NCI-H226 (cell line): ENCODE data around the gene PTPRO.
A peak's percentile ranks its signal among the peaks of the same experiment; 100 is the strongest.

Experiments
- DNase-seq: peaks from one replicate; pipeline ENCODE4 v3.0.0-alpha.2; 2015

Gene PTPRO

GRCh38 chr12:15355766-15356165, 33.5 kb downstream of the PTPRO start:
- no peak for DNase-seq

GRCh38 chr12:15356951-15357364, 34.6 kb downstream of the PTPRO start:
- DNase-seq = no peak

GRCh38 chr12:15364221-15365160, 42.2 kb downstream of the PTPRO start:
- no peak for DNase-seq

- DNase-seq = no peak
Measured at GRCh38 chr12:15368812-15369211, 46.5 kb downstream of the PTPRO start.

DNA sequence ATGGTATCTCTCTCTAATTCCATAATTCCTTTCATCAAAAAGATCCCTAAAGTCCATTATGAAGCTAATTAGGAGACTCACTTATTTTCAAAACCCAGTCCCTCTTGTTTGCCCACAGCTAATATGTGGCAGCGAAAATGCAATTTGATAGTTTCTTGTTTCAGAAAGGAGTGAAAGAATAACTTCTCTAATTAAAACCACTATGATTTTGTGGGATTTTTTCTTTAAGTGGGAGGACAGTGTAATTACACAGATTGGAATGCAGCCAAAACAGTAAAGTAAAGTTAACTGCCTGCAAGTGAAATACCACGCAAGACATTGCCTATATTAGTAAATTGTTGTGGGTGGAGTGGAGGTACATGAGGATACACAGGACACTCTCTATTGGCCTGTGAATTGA, 50.0 kb downstream of the PTPRO start:
- DNase-seq = no peak

- DNase-seq = no peak
Measured at GRCh38 chr12:15387772-15388171, 65.5 kb downstream of the PTPRO start.

DNA sequence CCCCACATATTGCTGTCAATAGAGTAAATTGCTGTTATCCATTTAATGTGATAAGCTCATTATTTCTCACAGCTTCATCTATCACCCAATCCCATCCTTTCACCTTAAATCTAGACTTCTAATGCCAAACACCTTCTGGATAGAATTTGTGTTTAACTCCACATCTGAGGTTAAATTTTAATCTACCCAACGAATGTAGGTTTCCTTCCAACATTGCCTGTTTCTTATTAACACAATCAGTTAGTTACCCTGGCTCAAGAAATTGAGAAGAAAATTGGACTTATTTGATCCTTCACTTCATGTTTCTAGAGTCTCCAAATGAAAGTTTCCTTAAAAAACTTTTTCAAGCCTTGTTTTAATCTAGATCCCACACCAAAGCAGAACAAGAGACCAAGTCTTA, 67.3 kb downstream of the PTPRO start:
- no peak for DNase-seq

DNA sequence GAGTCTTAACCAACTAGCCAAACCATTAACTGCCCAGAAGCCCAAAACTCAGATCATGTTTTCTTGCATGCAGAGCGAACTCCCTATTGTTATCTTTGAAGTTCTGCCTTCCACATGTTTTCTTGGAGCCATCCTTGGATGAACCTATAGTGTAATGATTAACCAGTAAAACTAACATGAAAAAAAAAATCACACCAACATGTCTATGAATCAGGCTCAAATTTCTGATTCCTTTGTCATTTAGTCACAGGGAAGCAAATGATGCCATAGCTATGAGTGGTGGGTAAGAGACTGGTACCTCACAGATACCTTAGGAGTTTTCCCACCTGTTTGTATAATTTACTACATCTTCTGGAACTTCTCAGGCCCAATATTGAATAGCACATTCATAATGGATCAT, 70.7 kb downstream of the PTPRO start:
- DNase-seq = no peak

DNA sequence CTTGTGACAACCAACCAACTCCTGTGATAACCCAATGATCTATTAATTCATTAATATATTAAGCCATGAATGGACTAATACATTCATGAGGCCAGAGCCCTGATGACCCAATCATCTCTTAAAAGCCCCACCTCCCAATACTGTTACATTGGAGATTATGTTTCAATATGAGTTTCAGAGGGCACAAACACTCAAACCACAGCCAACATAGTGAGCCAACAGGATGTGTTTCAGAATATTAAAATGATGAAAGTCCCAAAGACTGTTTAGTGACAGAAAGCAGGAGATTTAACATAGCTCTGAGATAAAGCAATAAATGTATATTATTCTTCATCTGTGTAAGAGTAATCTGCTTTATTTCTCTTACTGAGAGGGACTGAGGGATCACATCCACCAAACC, 71.7 kb downstream of the PTPRO start:
- no peak for DNase-seq

- peak; percentile 66 for DNase-seq
Measured at GRCh38 chr12:15404485-15404884, 82.2 kb downstream of the PTPRO start.

DNA sequence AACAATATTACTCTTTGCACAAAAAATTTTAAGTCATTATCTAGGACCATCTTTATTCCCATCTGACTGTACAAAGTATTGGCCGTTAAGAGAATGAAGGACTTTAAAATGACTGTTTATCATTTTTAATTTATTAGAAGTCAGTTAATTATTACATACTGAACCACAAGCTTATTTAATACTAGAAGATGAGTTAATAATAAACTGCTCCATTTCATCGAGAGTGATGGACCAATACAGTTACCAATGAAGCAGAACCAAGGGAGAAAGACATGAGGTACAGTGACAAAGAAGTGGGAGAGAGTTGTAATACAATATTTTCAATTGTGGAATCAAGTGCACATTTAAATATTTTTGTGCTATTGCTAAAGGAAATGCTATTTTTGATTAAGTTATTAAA, 83.3 kb downstream of the PTPRO start:
- DNase-seq = no peak

DNA sequence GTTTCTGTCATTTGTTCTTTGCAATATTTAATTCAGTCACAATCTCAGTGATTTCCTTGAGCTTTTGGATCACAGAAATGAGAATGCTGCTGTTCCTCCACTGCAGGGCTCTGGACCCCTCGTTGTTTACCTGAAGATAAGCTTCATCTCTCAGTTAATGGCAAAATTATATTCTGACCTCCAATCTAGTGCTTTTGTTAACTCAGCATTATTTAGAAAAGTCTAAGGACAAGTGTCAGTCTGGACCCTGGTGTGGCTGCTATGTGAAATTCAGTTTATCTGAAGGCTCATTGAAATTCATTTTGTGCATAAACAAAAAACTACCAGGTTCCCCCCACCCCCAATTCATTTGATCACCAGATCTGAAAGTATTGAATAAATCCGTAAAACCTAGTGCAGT, 84.7 kb downstream of the PTPRO start:
- DNase-seq = no peak

DNA sequence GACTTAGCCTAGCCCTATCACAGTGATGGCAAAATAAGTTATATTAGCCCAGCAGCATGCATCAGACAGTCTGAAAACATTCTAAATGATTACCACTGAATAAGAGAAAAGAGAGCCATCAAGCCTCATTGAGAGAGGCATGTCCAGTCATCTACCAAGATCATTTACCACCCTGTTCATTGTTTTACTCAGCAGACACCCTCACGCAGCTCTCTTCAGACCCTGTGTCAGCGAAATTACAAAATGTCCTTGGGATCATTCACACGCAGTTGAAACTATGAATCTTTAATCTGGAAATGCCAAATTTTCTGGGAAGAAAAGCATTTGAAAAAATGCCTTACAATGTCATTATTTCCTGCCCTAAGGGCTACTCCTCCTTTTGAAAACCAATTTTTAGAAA, 89.5 kb downstream of the PTPRO start:
- DNase-seq = no peak

DNA sequence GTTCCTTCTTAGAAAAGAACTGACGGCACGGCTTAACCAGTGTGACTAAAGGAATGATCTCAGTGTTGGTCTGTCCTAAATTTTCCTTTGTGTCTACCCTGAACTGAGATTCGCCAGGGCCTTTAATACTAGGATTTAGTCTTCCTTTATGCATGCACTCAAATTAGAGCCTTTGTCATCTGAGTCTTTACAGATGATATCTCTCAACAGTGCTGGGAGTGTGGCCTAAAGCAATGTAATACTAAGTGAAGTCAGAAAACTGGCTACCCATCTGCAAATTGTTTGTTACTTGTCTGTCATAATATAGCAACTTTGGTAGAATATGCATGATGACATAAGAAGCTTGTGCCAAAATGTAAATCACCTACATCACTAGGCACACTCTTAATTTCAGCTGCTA, 95.4 kb downstream of the PTPRO start:
- no peak for DNase-seq

DNA sequence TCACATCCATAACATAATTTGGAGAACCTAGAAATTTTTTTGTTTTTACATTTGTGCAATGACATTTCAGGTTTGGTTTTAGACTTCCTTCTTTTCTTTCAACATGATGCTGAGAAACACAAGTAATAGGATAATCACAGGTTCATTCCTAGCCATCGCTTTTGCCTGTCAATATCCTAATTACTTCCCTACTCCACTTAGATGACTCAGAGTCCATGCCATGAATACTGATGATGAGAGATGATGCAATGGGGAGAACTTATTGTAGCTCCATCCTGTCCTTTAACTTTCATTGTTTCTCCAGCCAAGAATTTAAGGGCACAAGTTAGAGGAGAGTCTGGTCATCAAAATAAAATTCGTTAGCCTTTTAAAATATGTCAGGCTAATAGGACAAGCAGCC, 101.3 kb downstream of the PTPRO start:
- DNase-seq = no peak

DNA sequence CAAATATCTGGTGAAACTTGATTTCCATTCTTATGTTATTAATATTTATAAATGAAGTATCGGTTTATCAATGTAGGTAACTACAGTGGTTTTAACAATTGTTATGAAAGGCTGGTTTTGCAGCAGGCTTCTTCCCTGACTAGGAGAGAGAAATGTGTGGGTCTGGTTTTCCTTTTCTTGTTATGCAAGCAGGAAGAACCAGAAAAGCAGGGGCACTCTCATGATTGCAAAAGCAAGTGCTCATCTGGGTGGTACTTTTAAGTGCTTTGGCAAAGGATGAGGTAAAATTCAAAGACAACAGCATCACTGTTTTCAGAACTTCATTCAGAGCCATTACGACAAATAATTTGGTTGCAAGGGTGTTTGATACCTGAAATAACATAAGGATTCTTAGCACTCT, 105.6 kb downstream of the PTPRO start:
- no peak for DNase-seq

- no peak for DNase-seq
Measured at GRCh38 chr12:15428632-15429031, 106.3 kb downstream of the PTPRO start.

- no peak for DNase-seq
Measured at GRCh38 chr12:15429262-15429661, 107.0 kb downstream of the PTPRO start.

- no peak for DNase-seq
Measured at GRCh38 chr12:15435597-15435996, 113.3 kb downstream of the PTPRO start.

GRCh38 chr12:15439459-15439858, 117.2 kb downstream of the PTPRO start:
- no peak for DNase-seq

DNA sequence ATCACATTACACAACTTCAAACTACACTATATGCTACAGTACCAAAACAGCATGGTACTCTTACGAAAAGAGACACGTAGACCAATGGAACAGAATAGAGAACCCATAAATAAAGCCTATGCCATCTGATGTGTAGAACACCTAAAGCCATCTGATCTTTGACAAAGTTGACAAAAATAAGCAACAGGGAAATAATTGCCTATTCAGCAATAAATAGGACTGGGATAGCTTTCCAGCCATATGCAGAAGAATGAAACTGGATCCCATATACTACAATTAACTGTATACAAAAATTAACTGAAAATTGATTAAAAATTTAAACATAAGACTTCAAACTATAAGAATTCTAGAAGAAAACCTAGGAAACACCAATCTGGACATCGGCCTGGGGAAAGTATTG, 120.7 kb downstream of the PTPRO start:
- DNase-seq = no peak

DNA sequence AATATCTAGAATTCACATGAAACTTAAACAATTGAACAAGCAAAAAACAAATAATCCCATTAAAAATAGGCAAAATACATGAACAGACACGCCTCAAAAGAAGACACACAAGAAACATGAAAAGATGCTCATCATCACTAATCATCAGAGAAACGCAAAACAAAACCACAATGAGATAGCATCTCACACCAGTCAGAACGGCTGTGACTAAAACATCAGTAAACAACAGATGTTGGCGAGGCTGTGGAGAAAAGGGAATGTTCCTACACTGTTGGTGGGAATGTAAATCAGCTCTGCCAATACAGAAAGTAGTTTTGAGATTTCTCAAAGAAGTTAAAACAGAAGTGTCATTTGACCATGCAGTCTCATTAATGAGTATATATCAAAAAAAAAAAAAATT, 121.3 kb downstream of the PTPRO start:
- DNase-seq = no peak

DNA sequence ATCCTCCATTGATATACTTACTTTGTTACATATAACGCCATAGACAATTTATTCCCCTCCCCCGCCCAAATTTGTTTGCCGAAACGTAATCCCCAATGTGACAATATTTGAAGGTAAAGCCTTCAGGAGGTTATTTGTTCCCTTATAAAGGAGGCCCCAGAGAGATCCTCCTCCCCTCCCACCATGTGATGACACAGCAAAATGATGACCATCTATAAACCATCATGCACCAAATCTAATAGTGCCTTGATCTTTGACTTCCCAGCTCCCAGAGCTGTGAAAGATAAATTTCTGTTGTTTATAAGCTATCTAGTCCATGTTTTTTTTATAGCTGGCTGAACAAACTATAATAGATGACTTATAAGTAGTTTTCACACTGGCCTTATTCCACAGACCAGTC, 122.2 kb downstream of the PTPRO start:
- no peak for DNase-seq

- no peak for DNase-seq
Measured at GRCh38 chr12:15446807-15447206, 124.5 kb downstream of the PTPRO start.

DNA sequence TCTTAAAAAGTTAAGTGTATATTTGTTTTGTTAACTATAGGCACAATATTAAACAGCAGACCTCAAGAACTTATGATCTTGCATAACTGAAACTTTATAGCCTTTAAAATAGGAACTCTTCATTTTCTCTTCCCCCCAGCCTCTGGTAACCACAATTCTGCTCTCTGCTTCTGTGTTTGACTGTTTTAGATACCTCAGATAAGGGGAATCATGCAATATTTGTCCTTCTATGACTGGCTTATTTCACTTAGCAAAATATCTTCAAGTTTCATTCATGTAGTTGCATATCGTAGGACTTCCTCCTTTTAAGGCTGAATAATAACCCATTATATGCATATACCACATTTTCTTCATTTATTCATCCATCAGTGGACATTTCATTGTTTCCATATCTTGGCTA, 131.3 kb downstream of the PTPRO start:
- no peak for DNase-seq
